HG03066 (cell line): ENCODE results near the gene TRIM9.
A peak's percentile ranks its signal among the peaks of the same experiment; 100 is the strongest.

Experiments
- ATAC-seq: cut with Tn5 transposase; IDR thresholded peaks from one replicate; pipeline ENCODE4 v1.9.1; 2021; ENCODE audit warnings: low read depth; ENCODE audit not compliant: unreplicated experiment

The TRIM9 gene

GRCh38 chr14:51094282-51094821 is 553 bp downstream of the TRIM9 start:
- peak; percentile 6 for ATAC-seq

DNA sequence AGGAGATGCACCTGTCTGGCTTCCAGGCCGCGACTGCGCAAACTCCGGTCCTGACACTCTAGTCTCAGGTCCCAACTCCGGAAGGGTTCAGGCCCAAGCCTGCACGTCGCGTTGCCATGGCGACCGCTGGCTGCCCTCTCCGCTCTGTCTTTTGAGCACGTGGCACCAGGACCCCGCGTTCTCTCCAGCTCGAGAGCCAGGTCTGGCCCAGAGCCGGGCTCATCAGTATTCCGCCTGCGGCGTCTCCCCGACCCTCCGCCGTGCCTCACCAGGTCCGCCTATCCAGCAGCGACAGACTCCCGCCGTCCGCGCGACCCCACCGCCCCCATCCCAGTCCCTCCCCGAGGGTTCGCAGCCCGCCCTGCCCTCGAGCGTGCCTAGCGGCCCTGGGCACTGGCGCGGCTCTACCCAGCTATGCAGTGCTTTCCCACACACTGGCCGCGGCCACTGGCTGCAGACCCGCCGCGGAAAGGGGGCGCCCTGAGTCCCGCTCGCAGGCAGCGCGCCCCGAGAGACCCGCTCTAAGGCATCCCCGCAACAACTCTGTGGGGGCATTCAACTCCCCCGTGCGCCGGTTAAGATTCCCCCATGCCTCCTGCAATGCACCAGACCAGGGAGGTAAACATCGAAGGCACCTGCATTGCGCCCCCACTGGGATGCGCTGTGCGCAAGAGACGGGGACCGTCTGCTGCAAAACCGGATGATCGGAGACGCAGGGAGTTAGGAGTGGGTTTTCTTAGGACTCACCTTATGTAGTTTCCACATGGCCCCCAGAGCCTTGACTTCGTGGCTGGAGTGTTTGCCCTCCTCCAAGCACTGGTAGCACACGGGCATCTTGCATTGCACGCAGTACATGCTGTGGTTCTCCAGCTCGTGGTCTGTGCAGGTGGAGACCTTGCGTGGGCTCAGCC is 1.3 kb downstream of the TRIM9 start:
- no peak for ATAC-seq

- no peak for ATAC-seq
These were observed 1.9 kb downstream of the TRIM9 start for GRCh38 chr14:51092965-51093364.

GRCh38 chr14:51089278-51089677 is 5.6 kb downstream of the TRIM9 start:
- ATAC-seq: no peak

DNA sequence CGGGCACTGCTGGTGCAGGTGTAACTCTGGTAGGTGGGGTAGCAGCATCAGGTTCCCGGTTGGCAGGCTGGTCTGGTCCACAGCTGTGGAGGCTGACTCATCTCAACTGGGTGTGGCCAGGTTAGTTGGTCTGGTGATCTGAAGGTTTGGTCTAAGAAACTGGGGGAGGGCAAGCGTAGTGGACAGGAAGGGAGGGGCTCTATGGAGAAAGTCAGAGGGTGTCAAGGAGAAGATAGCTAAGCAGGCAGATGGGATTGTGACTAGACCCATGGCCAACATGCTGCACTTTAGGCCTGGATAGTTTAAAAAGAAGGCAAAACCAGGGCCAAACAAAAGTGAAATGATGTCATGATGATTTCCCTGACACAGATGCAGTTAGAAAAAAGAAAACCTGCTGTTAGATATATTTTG is 7.9 kb downstream of the TRIM9 start:
- no peak for ATAC-seq

- no peak for ATAC-seq
These were observed 8.9 kb downstream of the TRIM9 start for GRCh38 chr14:51086044-51086443.

- no peak for ATAC-seq
These were observed 9.9 kb downstream of the TRIM9 start for GRCh38 chr14:51084962-51085361.

DNA sequence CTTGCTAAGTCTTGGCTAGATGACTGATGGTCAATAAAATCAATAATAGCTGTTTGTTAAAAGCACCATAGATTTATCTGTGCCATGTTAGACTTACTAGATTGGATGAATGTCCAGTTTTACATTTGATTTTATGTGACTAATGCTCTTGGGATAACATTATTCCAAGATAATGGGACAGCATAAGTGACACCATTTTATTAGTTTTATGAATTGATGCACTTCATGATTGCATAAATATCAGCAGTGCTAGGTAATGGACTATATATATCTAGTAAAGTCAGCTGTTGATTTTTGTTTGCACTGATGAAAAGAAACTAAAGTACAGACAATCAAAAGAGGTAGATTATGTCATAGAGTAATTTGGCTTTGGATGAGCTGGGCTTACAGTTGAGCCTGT is 10.4 kb downstream of the TRIM9 start:
- no peak for ATAC-seq

GRCh38 chr14:51082349-51082748 is 12.6 kb downstream of the TRIM9 start:
- ATAC-seq: no peak

DNA sequence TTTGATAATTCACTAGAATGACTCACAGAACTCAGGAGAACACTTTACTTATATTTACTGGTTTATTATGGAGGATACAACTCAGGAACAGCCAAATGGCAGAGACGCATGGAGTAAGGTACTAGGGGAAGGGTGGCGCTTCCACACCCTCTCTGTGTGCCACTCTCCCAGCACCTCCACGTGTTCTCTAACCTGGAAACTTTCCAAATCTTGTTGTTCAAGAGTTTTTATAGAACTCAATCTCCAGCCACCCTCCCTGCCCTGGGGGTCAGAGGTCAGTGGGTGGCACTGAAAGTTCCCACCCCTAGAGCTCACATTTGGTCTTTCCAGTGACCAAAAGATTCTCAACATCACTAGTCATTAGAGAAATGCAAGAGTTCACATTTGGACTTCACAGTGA is 13.2 kb downstream of the TRIM9 start:
- no peak for ATAC-seq

DNA sequence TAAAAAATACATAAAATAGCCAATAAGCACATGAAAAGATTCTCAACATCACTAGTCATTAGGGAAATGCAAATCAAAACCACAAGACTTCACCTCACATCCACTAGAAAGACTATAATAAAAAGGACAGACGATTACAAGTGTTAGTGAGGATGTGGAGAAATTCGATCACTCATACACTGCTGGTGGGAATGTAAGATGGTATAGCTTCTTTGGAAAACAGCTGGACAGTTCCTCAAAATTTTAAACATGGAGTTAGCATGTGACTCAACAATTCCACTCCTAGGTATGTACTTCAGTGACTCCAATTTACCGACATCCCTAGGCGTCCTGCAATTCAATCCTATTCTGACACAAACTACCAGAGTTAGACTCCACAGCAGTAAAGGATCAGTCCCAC is 13.7 kb downstream of the TRIM9 start:
- no peak for ATAC-seq

- ATAC-seq: no peak
These were observed 14.3 kb downstream of the TRIM9 start for GRCh38 chr14:51080645-51081044.

- ATAC-seq: no peak
These were observed 15.4 kb downstream of the TRIM9 start for GRCh38 chr14:51079489-51079888.

DNA sequence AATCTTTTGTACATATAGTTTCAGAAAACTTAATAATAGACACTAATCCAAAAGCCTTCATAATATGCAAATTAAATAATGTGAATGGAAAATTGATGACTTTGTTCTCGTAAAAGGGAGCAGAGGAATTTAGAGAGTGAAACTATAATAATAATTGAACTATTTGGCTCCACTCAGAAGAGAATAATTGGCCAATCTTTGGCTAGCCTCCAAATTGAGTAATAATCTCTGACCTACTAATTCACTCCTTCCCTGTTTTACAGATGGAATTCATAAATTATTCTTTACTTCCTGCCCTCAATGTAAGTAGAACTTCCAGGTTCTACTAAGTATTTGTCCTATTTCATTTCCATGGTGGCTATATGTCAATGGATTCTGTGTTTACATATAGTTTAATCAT is 15.8 kb downstream of the TRIM9 start:
- ATAC-seq: no peak

DNA sequence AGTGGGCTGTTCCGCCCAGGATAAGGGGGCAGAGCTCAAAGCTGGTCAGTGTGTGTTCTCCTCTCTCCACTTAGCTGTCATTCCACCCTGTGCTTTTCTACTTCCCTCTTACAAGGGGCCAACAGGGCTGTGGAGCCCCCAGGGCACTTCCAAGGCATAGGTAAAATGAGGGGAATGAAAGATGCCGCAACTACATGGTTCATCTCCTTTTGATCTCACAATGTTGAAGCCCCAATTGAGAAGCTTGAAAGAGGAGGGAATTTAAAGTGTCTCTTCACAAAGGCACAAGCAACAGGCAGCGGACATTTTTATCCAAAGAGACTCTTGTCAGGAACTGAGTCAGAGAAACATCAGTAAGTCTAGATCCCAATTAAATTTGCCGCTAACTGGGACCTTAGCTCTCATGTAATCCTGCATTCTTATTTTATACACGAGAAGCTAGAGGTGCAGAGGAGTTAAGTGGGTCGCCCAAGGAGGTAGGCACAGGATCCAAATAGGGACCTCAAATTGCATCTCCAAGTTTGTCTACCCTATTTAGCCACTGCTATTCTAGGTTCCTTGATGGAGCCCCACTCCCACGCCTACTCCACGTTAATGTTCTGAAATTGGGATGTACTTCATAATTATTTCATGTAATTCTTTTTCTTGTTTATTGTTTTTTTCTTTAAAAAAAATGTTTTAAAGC is 20.1 kb downstream of the TRIM9 start:
- no peak for ATAC-seq

DNA sequence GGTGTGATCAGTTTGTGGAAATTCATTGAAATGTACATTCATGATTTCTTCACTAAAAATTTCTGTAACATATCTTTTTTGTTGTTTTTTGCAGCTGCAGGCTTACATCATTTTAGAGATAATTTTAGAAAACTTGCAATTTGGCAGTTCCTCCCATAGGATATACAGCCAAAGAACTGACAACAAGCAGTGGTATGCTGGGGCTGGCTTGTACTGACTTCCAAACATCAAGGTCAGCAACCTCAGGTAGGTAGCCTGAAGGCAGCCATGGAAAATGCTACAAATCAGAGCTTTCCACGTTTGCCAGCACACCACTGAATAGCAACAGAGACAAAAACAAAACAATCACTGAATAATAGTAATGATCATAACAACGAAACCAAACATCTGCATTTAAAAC is 21.2 kb downstream of the TRIM9 start:
- ATAC-seq: no peak

DNA sequence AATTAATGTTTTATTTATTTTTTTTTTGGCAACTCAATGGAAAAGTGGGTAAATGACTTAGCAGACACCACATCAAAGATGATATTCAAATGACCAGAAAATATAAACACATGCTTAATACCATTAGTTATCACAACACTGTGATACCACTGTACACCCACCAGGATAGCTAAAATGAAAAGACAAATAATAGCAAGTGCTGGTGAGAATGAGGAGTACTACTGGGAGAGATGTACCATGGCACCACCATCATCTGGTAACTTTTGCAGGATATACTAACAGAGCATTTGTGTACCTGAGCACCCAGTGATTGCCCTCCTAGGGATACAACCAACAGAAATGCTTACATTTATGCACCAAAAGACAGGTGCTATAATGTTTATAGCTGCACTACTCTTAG is 21.9 kb downstream of the TRIM9 start:
- ATAC-seq: no peak

- no peak for ATAC-seq
These were observed 23.0 kb downstream of the TRIM9 start for GRCh38 chr14:51071857-51072256.

DNA sequence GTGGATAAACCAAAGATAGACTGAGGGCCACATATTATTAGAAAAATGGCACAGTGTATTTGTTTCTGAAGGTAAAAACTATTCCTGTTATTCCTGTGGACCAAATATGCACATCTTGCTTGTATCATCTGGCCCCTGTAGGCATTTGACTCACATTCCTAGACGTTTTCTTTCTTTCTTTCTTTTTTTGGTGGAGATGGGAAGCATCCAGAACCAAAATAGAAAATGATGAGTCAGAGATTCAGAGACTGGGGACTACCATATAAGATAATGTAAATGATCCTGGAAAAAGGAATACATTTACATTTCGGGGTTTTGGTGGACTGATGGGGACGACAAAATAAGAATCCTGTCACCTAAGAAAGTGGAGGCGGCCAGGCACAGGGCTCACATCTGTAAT is 24.2 kb downstream of the TRIM9 start:
- no peak for ATAC-seq

- ATAC-seq: no peak
These were observed 25.9 kb downstream of the TRIM9 start for GRCh38 chr14:51069055-51069454.

DNA sequence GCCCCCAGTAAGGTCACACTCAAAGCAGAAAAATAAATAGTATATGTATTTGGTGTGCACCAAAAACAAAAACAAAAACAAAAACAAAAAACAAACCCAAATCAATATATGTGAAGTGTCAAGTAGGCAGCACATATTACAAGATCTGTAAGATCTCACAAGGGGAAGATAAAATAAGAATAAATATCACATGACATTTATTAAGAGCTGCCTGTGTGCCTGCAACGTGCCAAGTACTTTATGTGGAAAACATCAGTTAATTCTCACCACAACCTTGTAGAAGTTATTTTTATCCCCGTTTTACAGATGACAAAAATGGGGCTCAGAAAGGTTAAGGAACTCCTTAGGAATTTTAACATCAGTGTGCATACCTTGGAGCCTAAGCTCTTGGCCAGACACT is 26.6 kb downstream of the TRIM9 start:
- ATAC-seq: no peak

GRCh38 chr14:51067295-51067694 is 27.6 kb downstream of the TRIM9 start:
- ATAC-seq: no peak
